OCI-LY3 (cell line): ENCODE data around the gene FBLN7.
"Not testable (repeated sequence)": the region's sequence is repeated elsewhere in the genome, so short reads cannot be mapped to it uniquely, and the experiment has no call there.

ENCODE experiments used
- EZH2phosphoT487 ChIP-seq: fragments of 200-600 bp; shearing (Covaris generic); IDR thresholded peaks from 2 replicates; pipeline ENCODE4 v1.6.1; 2018; ENCODE audit warnings: antibody characterized with exemption, mixed run types, low read depth
- TF ChIP-seq, protein P1 (sequence below): fragments of 200-600, 300-600 bp; sonication (generic); IDR thresholded peaks from 2 replicates; pipeline ENCODE4 v1.5.1; 2014; ENCODE audit warnings: antibody characterized with exemption, low read length, low read depth

GRCh38 chr2:112139033-112139614, 939 bp downstream of the FBLN7 start:
- TF ChIP-seq, protein P1, sequence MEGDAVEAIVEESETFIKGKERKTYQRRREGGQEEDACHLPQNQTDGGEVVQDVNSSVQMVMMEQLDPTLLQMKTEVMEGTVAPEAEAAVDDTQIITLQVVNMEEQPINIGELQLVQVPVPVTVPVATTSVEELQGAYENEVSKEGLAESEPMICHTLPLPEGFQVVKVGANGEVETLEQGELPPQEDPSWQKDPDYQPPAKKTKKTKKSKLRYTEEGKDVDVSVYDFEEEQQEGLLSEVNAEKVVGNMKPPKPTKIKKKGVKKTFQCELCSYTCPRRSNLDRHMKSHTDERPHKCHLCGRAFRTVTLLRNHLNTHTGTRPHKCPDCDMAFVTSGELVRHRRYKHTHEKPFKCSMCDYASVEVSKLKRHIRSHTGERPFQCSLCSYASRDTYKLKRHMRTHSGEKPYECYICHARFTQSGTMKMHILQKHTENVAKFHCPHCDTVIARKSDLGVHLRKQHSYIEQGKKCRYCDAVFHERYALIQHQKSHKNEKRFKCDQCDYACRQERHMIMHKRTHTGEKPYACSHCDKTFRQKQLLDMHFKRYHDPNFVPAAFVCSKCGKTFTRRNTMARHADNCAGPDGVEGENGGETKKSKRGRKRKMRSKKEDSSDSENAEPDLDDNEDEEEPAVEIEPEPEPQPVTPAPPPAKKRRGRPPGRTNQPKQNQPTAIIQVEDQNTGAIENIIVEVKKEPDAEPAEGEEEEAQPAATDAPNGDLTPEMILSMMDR, result not testable (repeated sequence)
- not testable (repeated sequence) for TF ChIP-seq EZH2phosphoT487
